Measurements from ENCODE around the gene RAI14. TPM values are rescaled to one million over a fixed set of nuclear protein-coding genes. Genes with fewer than 3 reads are reported as not detected.

Gene RAI14
- total and polyA plus RNA-seq, 2 donors from 2014 or later, result 13.2 to 60.3 TPM

DNA sequence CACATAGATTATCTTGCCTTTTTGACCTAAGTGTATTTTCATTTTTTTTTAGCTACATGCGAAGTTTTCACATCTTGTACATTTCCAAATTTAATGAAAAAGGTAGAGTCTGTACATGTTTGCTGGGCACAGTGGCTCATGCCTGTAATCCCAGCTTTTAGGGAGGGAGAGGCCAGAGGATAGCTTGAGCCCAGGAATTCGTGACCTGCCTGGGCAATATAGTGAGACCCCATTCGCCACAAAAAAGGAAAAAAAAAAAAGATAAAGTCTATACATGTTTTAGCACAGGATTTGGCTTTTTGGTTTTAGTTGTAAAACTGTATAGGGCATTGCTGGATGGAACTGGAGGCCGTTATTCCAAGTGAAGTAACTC is 28.8 kb downstream of the RAI14 start:
- Histone ChIP-seq H3K4me1 (ENCODE audit: control insufficient read depth in 2 of 3, insufficient read depth in 2 of 3, low read depth in 1 of 3, low read length in 3 of 3) (peaks cover 18 to 30% (median 21%) of the 10 kb centered on the region in 3 donors), H3K9me3 (ENCODE audit: control insufficient read depth in 2 of 3, insufficient read depth in 1 of 3, low read length in 3 of 3) (no peaks in the 10 kb centered on the region), H3K4me3 (ENCODE audit: low read length in 3 of 3) (no peak overlapping the region), H3K27me3 (ENCODE audit: control insufficient read depth, insufficient read depth, low read length) (no peaks in the 10 kb centered on the region), H3K36me3 (ENCODE audit: control insufficient read depth in 2 of 3, insufficient read depth in 3 of 3, low read length in 3 of 3) (peaks cover 0 to 3% (median 0%) of the 10 kb centered on the region in 3 donors), H3K9ac (ENCODE audit: low read length in 3 of 3) (no peak overlapping the region), H3K27ac (ENCODE audit: low read depth in 2 of 2, low read length in 2 of 2) (no peak overlapping the region)
- intact Hi-C loops (cut with DNase I), result no loop called here
- no peak for FAIRE-seq
- no peak for TF ChIP-seq CTCF (IDR thresholded peaks at IDR 0.05; ENCODE audit: borderline replicate concordance, extremely low read depth, insufficient read depth)
- DNase-seq, result no peak

DNA sequence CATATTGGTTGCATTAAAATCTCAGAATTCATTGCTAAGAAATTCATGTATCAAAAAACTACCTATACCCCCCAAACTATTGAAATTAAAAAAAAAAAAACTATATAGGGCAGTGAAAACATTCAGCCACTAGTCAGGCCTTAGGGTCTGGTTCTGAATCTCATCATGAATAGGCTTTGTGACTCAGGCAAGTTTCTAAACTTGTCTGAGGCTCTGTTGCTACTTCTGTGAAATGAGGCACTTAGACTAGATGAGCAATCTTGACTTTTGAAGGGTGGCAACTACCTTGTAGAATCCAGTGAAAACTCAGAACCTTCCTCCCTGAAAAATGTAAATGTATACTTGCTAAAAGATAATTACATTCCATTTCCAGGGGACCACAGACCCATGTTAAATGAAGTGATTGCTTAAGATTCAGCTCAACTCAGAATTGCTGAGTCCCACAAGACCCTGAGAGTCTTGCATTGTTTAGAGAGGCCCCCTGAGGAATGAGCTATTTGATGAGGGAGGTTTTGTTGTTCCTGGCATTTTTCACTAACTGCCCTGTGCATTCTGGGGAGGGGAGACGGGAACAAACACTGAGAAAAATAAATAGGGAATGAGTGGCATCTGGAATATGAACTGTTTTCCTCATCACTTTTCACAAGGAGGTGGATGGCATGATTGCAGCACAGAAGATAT is 29.5 kb downstream of the RAI14 start:
- no peaks in the 10 kb centered on the region for H3K9me3 ChIP-seq (ENCODE audit: control insufficient read depth in 2 of 3, insufficient read depth in 1 of 3, low read length in 3 of 3)
- H3K4me1 ChIP-seq (ENCODE audit: control insufficient read depth in 2 of 3, insufficient read depth in 2 of 3, low read depth in 1 of 3, low read length in 3 of 3), result peaks cover 18 to 30% (median 21%) of the 10 kb centered on the region in 3 donors
- H3K27ac ChIP-seq (ENCODE audit: low read depth in 2 of 2, low read length in 2 of 2), result peak overlapping the region; percentile 18 to 32
- H3K36me3 ChIP-seq (ENCODE audit: control insufficient read depth in 2 of 3, insufficient read depth in 3 of 3, low read length in 3 of 3), result peaks cover 0 to 3% (median 0%) of the 10 kb centered on the region in 3 donors
- TF ChIP-seq CTCF (IDR thresholded peaks at IDR 0.05; ENCODE audit: borderline replicate concordance, extremely low read depth, insufficient read depth), result no peak
- H3K27me3 ChIP-seq (ENCODE audit: control insufficient read depth, insufficient read depth, low read length), result no peaks in the 10 kb centered on the region
- intact Hi-C loops (cut with DNase I), result no loop called here
- H3K4me3 ChIP-seq (ENCODE audit: low read length in 3 of 3), result no peak overlapping the region
- DNase-seq (peak in 3 of 5 donors; percentile 37 to 84 (median 75)), FAIRE-seq (no peak)
- no peak overlapping the region for H3K9ac ChIP-seq (ENCODE audit: low read length in 3 of 3)

- H3K36me3 ChIP-seq (ENCODE audit: control insufficient read depth in 2 of 3, insufficient read depth in 3 of 3, low read length in 3 of 3), result peaks cover 0 to 3% (median 0%) of the 10 kb centered on the region in 3 donors
- FAIRE-seq (peak; percentile 84), DNase-seq (peak; percentile 54 to 91 (median 77))
- H3K9ac ChIP-seq (ENCODE audit: low read length in 3 of 3), result peak overlapping the region in 1 of 3 donors; percentile 25
- intact Hi-C loops (cut with DNase I), result no loop called here
- no peak for TF ChIP-seq CTCF (IDR thresholded peaks at IDR 0.05; ENCODE audit: borderline replicate concordance, extremely low read depth, insufficient read depth)
- no peaks in the 10 kb centered on the region for H3K27me3 ChIP-seq (ENCODE audit: control insufficient read depth, insufficient read depth, low read length)
- peaks cover 18 to 30% (median 21%) of the 10 kb centered on the region in 3 donors for H3K4me1 ChIP-seq (ENCODE audit: control insufficient read depth in 2 of 3, insufficient read depth in 2 of 3, low read depth in 1 of 3, low read length in 3 of 3)
- H3K9me3 ChIP-seq (ENCODE audit: control insufficient read depth in 2 of 3, insufficient read depth in 1 of 3, low read length in 3 of 3), result no peaks in the 10 kb centered on the region
- H3K4me3 ChIP-seq (ENCODE audit: low read length in 3 of 3), result peak overlapping the region; percentile 34 to 43 (median 37)
- H3K27ac ChIP-seq (ENCODE audit: low read depth in 2 of 2, low read length in 2 of 2), result peak overlapping the region; percentile 71 to 80
Measured at GRCh38 chr5:34686762-34687268, 30.7 kb downstream of the RAI14 start.

Data from kidney (tissue), 14 donors.